H7 (cell line): Measurements from ENCODE around the gene CNOT6. TPM values are rescaled to one million over a fixed set of nuclear protein-coding genes. Genes with fewer than 3 reads are reported as not detected.
"Not testable (repeated sequence)": the region's sequence is repeated elsewhere in the genome, so short reads cannot be mapped to it uniquely, and the experiment has no call there.

Experiments
- DNase-seq: peaks from one replicate; pipeline ENCODE4 v3.0.0; 2012
- H3K27me3 ChIP-seq: 2 replicates; pipeline ENCODE4 v1.6.0; 2011; ENCODE audit warnings: mild to moderate bottlenecking, low read length; ENCODE audit not compliant: control insufficient read depth, insufficient read depth
- H3K36me3 ChIP-seq: replicated peaks from 2 replicates; pipeline ENCODE4 v1.5.1; 2011; ENCODE audit warnings: low read length; ENCODE audit not compliant: control insufficient read depth, insufficient read depth
- H3K4me3 ChIP-seq: 2 replicates; pipeline ENCODE4 v1.5.1; 2011; ENCODE audit warnings: low read depth, mild to moderate bottlenecking, control low read depth, low read length, moderate library complexity; ENCODE audit not compliant: insufficient read depth
- total RNA-seq: library from RNA; depleted of rRNA; stranded (reverse); fragments of >200 nt; shearing (Covaris generic); gene quantifications from 2 replicates; pipeline ENCODE4 v1.2.3, GENCODE V29; 2014

CNOT6 gene
- total RNA-seq, 1 experiment from 2014 or later, result 11.2 TPM

DNA sequence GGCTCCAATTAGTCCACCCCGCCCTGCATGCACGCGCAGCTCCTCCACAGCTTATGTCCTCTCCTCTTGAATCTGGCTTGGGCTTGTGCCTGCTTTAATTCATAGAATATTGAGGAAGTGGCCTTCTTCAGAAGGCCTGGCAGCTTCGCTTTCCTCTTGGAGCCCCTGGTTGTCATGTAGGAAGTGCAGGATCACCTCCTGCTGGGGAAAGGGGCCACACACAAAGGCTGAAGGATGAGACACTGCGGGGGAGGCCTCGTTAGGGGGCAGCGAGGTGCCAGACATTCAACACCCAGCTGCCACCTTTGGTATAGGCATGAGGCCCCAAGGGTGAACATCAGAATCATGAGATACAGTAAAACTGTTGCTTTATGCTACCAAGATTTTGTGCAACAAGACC is 2.7 kb upstream of the CNOT6 start:
- Histone ChIP-seq H3K36me3 (no peaks in the 10 kb centered on the region; the same call in 1 of the 2 replicates), H3K27me3 (no peaks in the 10 kb centered on the region), H3K4me3 (no peak overlapping the region)
- peak; percentile 58 for DNase-seq

DNA sequence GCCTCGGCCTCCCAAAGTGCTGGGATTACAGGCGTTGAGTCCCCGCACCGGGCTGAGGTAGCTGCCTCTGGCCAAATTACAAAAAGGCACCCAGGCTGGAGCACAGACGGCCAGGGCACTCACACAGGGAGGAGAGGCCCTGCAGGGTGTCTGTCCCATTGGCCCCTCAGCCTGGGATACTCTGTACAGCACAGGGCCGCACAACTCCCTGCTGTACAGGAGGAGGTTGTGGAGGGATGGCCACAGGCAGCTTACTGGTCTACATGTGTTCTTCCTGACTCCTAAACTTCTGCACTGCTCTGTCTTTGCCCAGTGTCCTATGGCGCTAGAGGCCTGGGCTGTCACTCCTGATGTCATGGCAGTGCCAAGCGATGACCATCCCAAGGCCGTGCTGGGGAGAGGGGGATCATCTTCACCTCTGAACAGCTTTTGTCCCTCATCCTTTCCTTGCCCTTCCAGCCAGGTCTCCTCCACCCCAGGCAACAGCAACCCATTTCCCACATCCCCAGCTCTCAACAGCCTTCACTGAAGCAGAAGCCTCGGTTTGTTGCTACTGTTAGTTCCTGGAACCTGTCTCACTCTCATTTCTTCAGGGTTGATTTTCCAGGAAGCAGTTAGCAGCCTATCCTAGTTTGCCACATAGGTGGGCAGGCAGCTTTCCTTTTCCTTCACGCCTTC is 1.8 kb upstream of the CNOT6 start:
- H3K36me3 ChIP-seq, result no peaks in the 10 kb centered on the region; the same call in 1 of the 2 replicates
- DNase-seq, result no peak
- no peaks in the 10 kb centered on the region for H3K27me3 ChIP-seq
- H3K4me3 ChIP-seq, result no peak overlapping the region

DNA sequence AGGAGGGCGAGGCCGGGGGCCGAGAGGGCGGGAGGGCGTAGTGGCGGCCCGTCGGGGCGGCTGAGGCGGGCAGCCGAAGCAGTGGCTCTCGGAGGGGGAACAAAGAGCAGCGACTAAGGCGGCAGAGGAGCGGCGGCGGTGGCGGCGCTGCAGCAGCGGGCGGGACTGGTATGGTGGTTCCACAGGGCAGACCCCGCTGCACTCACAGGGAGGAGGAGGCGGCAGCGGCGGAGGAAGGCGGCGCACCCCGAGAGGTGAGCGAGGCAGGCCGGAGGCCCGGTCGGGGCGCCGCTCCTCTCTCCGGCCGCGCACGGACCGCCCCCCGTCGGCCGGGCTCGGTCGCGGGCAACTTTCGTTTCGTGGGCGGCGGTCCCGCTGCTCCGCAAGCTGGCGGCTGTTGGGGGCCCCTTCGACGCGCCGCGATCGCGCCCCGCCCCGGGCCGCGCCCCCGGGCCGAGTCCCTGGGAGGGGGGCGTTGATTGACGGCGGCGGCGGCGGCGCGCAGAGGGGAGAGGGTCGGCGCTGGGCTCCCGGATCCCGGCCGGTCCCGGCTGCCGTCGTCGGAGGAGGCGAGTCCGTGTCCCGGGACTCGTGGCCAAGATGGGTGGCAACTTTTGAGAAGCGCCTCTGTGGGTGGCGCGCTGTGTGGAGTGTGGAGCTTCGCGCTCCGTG is 467 bp downstream of the CNOT6 start:
- peak; percentile 96 for DNase-seq
- Histone ChIP-seq H3K27me3 (no peaks in the 10 kb centered on the region), H3K36me3 (no peaks in the 10 kb centered on the region; the same call in 1 of the 2 replicates), H3K4me3 (peak overlapping the region; percentile 97)

DNA sequence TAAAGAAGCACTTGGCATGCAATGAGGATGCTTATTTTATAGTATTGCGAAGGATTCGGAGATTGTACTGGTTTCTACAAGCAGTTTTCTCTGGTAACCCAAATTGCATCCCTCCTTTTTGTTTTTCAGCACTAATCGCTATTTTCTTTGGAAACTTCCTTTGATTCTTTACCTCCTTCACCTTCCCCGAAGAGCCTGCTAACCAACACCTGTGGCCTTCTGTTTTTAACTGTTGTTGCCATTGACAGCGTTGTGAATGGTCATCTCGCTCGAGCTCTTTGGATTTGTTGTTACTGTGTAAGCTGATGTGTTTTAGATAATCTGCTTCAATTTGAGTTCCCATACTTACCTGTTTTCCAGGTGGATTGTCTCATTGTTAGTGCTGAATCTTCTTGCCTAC is 1.1 kb downstream of the CNOT6 start:
- Histone ChIP-seq H3K27me3 (no peaks in the 10 kb centered on the region), H3K36me3 (no peaks in the 10 kb centered on the region; the same call in 1 of the 2 replicates), H3K4me3 (peak overlapping the region; percentile 97)
- DNase-seq, result no peak

DNA sequence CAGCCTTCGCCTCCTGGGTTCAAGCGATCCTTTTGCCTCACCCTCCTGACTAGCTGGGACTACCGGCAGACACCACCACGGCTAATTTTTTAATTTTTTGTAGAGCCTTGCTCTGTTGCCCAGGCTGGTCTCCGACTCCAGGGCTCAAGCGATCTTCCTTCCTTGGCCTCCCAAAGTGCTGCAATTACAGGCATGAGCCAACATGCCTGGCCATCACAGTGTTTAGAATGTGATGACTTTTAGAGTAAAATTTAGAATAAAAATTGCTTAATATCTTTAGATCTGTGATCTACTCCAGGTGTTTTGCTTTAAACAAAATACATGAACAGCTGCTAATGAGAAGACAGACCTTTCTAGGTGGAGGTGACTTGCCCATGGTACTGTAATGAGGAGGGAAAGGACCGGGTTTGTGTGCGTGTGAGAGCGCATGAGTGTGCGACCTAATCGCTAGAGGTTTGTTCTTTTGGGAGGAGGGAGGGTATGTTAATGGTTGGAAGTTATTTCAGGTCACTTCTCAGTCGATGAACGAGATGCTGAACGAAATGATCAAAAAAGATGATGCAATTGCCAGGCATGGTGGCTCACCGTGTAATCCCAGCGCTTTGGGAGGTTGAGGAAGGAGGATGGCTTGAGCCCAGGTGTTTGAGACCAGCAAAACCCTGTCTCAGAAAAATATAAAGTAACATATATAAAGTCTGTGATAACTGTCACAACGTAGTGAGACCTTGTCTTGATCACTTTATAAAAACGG is 2.0 kb downstream of the CNOT6 start:
- no peak for DNase-seq
- H3K36me3 ChIP-seq, result no peaks in the 10 kb centered on the region; the same call in 1 of the 2 replicates
- no peak overlapping the region for H3K4me3 ChIP-seq
- no peaks in the 10 kb centered on the region for H3K27me3 ChIP-seq

DNA sequence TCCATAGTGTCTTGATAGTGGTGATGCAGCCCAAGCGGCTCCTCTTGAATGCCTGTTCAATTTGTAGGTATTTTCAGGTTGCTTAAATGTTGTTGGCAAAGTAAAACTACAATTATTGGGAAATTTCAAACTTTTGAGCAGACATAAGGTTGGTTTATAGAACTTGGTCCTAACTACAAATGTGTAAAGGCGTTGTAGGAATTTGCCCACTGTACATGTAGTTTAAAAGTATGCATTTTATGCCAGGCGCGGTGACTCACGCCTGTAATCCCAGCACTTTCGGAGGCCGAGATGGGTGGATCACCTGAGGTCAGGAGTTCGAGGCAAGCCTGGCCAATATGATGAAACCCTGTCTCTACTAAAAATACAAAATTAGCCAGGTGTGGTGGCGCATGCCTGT is 2.6 kb downstream of the CNOT6 start:
- not testable (repeated sequence) for H3K36me3 ChIP-seq, H3K27me3 ChIP-seq, H3K4me3 ChIP-seq

DNA sequence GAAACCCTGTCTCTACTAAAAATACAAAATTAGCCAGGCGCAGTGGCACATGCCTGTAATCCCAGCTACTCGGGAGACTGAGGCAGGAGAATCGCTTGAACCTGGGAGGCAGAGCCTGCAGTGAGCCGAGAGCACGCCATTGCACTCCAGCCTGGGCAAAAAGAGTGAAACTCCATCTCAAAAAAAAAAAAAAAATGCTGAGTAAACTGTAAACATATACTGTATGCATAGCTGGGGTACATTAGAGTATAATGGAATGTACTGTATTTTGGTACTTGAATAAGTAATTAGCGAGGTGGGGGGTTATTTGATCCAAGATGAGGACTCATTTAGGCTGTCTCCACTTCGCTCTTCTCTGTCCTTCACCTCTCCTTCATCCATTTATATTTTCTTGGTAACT is 3.7 kb downstream of the CNOT6 start:
- not testable (repeated sequence) for H3K36me3 ChIP-seq, H3K4me3 ChIP-seq, DNase-seq, H3K27me3 ChIP-seq

More for the DNA sequence above, 2.6 kb downstream of the CNOT6 start:
- not testable (repeated sequence) for DNase-seq

GRCh38 chr5:180498378-180498777 is 4.2 kb downstream of the CNOT6 start:
- Histone ChIP-seq H3K27me3 (no peaks in the 10 kb centered on the region), H3K36me3 (no peaks in the 10 kb centered on the region; the same call in 1 of the 2 replicates), H3K4me3 (no peak overlapping the region)
- no peak for DNase-seq

- DNase-seq, result no peak
- Histone ChIP-seq H3K4me3 (no peak overlapping the region), H3K27me3 (no peaks in the 10 kb centered on the region), H3K36me3 (no peaks in the 10 kb centered on the region; the same call in 1 of the 2 replicates)
These were observed 5.5 kb downstream of the CNOT6 start for GRCh38 chr5:180499684-180500083.

DNA sequence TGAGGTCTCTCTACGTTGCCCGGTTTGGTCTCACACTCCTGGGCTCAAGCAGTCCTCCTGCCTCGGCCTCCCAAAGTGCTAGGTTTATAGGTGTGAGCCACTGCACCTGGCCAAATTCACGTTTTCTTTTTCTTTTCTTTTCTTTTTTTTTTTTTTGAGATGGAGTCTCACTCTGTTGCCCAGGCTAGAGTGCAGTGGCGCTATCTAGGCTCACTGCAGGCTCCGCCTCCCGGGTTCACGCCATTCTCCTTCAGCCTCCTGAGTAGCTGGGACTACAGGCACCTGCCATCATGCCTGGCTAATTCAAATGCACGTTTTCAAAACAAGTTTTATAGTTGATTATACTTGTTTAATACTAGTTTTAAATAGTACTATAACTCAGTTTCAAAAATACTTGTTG is 6.1 kb downstream of the CNOT6 start:
- H3K4me3 ChIP-seq, DNase-seq, H3K27me3 ChIP-seq, H3K36me3 ChIP-seq: not testable (repeated sequence)

- Histone ChIP-seq H3K27me3 (no peaks in the 10 kb centered on the region), H3K36me3 (no peaks in the 10 kb centered on the region), H3K4me3 (no peak overlapping the region)
- DNase-seq, result no peak
These were observed 13.5 kb downstream of the CNOT6 start for GRCh38 chr5:180507661-180508060.

DNA sequence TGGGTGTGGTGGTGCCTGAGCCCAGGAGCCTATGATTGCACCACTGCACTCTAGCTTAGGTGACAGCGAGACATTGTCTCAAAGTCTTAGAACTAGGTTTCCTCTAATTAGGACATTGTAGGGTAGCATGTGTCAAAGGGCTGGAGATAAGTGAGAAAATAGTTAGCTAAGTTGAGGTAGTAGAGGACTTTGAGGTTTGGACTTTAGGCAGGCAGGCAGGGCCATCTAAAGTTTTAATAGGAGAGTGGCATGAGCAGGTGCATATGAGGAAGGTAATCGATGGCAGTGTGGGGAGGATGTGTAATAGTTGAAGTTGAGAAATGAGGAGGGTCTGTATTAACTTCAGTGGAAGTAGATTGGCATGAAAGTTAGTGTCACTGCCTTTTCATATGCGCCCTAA is 21.1 kb downstream of the CNOT6 start:
- no peaks in the 10 kb centered on the region for H3K27me3 ChIP-seq

GRCh38 chr5:180515974-180516373 is 21.8 kb downstream of the CNOT6 start:
- DNase-seq, H3K36me3 ChIP-seq, H3K4me3 ChIP-seq, H3K27me3 ChIP-seq: not testable (repeated sequence)

More for the DNA sequence above, 21.1 kb downstream of the CNOT6 start:
- DNase-seq, result no peak
- H3K4me3 ChIP-seq, result no peak overlapping the region
- no peaks in the 10 kb centered on the region for H3K36me3 ChIP-seq

GRCh38 chr5:180516440-180516839 is 22.3 kb downstream of the CNOT6 start:
- DNase-seq, result no peak
- Histone ChIP-seq H3K4me3 (no peak overlapping the region), H3K27me3 (no peaks in the 10 kb centered on the region), H3K36me3 (no peaks in the 10 kb centered on the region)

DNA sequence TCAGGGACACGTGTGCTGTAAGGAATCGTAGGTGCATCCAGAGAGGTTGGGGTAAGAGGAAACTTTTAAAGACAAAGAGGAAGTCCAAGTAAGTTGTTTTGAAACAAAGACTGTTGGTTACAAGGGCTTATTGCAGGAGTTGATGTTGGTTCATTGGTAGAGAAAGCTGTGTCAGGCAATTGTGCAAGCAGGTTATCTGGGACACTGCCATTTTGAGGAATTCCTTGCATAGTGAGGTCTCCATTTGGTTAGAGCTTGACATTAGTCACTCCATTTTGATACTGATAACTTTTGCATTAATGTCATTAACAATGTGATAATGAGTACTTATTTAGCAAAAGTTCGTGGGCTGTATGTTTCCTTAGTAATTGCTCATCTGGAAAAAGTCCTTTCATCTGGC is 24.9 kb downstream of the CNOT6 start:
- Histone ChIP-seq H3K36me3 (no peaks in the 10 kb centered on the region), H3K4me3 (no peak overlapping the region), H3K27me3 (no peaks in the 10 kb centered on the region)
- DNase-seq, result no peak
